ENCODE results near the gene USHBP1.
"Not testable (repeated sequence)": the region's sequence is repeated elsewhere in the genome, so short reads cannot be mapped to it uniquely, and the experiment has no call there.

USHBP1 gene

DNA sequence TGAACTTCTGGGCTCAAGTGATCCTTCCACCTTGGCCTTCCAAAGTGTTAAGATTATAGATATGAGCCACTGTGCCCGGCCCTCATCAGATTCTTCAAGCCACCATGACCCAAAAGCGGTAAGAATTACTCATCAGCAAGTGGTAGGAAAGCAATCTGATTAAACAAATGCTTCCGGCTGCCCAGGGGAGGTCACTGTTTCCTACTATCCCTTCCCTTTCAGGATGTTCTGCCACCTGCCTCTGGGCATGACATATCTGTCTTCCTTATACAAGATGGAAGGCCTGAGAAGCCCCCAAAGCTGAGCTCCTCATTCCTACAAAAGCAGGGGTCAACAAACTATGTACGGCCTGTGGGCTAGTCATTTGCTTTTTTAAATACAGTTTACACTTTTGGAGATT is 31.7 kb upstream of the USHBP1 start:
- no peak for DNase-seq (ENCODE audit: low read depth)

DNA sequence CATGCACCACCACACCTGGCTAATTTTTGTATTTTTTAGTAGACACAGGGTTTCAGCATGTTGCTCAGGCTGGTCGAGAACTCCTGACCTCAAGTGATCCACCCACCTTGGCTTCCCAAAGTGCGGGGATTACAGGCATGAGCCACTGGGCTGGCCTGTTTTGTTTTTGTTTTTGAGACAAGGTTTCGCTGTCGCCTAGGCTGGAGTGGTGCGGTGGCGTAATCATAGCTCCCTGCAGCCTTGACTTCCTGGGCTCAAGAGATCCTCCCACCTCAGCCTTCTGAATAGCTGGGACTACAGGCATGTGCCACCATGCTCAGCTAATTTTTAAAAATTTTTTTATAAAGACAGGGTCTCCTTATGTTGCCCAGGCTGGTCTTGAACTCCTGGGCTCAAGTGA is 31.0 kb upstream of the USHBP1 start:
- DNase-seq (ENCODE audit: low read depth) = not testable (repeated sequence)

DNA sequence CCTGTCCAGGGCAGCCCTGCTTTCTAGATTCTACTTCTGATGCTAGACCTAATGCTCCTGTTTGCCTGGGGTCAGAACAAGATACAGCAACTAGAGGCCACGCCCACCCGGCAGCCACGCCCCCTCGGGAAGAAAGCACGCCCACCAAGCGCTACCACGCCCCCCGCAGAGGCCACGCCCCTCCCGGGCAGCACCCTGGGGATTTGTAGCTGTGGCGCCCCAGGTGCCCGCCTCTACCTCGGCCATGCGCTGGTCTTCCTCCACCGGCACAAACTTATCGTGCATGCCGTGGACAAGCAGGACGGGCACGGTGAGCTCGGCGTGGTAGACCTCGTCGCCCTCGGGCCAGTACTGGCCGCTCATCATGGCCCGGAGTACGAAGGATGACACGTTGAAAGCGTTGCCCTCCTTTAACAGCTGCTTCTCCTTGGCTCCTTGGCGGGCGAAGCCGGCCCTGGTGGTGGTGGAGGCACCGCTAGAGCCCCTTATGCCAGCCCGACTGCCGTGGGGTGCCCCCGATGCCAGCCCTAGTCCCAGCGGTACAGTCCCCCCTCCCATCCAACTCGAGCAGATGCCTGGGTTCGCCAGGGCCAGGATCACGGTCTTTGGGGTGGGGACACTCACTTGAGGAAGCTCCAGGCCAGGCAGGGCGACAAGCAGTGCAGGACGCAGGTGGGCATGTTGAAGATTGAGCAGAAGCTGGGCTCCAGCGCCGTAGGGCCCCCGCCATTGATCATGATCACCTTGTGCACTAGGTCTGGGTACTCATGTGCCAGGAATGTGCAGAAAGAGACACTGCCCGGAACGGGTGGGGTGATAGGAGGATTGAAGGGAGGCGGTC is 29.7 kb upstream of the USHBP1 start:
- peak; percentile 37 for DNase-seq (ENCODE audit: low read depth)

DNA sequence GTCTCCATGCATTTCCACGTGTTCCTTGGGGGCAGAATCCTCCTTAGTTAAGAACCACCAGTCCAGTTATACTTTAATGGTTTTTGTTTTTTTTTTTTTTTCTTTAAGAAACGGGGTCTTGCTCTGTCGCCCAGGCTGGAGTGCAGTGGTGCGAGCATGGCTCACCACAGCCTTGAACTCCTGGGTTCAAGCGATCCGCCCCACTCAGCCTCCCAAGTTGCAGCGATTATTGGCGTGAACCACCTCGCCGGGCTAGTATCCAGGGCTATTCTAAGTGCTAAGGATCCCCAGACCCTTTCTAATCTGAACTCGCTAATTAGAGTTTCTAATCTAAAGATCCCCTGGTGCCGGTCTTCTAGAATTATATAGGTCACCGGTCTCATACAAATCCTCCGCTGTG is 29.1 kb upstream of the USHBP1 start:
- no peak for DNase-seq (ENCODE audit: low read depth)

DNA sequence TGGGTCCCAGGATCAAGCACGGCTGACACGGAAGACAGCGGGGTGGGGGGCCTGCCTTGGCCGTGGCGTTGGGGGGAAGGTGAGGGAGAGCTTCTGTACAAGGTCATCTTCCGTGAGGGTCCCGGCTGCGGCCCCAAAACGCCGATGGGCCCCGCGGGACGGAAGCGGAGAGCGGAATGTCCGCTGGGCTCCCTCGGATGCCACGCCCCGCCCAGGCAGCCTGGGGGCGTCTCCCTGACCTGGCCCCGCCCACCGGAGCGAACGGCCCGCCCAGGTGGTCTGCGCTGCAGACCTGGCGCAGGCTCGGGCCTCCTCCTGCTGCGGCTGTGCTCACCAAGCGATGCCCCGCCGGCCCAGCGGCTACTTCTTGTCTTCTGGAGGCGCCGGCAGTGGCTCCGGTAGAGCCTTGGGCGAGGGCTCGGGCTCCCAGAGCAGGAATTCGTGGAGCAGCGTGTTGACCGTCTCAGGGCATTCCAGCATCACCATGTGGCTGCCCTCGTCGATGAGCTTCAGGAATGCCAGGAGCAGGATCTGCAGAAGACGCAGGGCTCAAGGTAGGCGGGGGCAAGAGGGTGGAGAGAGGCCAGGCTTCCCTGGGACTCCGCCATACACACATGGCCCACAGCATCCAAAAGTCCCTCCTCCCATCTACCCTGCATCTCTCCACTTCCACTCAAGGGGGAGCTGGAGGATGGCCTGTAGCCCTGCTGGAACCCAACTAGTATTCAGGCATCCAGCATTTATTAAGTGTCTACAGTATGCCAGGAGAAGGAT is 27.9 kb upstream of the USHBP1 start:
- peak; percentile 77 for DNase-seq (ENCODE audit: low read depth)

DNA sequence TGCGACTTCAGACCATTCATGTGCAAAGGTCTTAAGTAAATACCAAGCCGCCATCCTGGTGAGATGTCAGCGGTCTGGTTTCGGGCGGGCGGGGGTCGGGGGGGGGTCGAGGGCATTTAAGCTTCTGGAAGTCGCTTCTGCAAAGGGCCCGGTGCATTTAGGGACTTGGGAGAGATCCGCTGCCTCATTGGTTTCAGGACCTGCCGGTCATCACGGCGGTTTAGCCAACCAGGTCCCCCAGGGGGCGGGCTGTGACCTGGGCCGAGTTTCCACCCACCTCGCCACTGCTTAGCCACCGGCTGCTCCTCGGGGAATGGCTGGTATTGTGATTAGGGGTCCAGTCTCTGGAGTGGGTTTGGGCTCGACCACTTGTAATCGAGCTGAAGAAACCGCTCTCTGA is 24.9 kb upstream of the USHBP1 start:
- no peak for DNase-seq (ENCODE audit: low read depth)

DNA sequence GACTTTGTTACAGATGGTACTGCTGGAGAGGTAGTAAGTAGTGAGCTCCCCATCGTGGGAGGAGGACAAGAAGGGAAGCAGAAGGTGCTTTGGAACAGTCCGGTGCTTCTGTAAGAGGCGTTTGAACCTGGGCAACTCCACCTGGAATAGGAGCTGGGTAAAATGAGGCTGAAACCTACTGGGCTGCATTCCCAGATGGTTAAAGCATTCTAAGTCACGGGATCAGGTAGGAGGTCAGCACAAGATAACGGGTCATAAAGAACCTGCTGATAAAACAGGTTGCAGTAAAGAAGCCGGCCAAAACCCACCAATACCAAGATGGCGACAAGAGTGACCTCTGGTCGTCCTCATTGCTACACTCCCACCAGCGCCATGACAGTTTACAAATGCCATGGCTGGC is 22.2 kb upstream of the USHBP1 start:
- DNase-seq (ENCODE audit: low read depth) = no peak

DNA sequence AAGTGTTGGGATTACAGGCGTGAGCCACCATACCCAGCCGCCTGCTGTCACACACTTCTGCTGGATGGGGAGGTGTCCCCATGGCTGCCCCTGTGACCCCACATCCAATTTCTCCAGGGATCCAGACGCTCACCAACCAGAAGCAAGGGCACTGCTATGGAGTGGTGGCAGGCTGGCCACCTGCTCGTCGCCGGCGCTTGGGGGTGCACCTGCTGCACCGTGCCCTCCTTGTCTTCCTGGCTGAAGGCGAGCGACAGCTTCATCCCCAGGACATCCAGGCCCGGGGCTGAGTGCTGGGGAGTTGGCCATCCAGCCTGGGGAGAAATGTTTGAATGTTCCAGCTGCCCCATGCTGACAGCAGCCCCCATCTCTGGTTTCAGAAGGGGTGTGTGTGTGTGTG is 21.7 kb upstream of the USHBP1 start:
- DNase-seq (ENCODE audit: low read depth) = no peak

DNA sequence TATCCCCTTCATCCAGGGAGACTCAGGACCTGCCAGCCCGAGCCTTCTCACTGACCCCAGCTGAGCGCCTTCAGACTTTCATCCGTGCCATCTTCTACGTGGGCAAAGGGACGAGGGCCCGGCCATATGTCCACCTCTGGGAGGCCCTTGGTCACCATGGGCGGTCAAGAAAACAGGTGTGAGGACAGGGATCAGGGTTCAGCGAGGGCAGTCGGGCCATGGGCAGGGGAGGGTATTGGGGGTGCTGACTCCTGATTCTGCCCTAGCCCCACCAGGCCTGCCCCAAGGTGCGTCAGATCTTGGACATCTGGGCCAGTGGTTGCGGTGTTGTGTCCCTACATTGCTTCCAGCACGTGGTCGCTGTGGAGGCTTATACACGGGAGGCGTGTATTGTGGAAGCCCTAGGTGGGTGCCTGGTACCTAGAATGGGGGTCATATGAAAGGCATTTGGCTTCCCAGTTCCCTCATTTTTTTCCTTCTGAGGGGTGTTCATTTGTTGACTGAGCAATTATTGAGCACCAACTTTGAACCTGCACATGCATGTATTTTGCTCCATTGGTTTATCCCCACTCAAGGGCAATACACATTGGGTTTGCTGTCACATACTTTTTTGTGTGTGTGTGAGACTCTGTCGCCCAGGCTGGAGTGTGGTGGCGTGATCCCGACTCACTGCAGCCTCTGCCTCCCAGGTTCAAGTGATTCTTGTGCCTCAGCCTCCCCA is 21.0 kb upstream of the USHBP1 start:
- DNase-seq (ENCODE audit: low read depth) = no peak

DNA sequence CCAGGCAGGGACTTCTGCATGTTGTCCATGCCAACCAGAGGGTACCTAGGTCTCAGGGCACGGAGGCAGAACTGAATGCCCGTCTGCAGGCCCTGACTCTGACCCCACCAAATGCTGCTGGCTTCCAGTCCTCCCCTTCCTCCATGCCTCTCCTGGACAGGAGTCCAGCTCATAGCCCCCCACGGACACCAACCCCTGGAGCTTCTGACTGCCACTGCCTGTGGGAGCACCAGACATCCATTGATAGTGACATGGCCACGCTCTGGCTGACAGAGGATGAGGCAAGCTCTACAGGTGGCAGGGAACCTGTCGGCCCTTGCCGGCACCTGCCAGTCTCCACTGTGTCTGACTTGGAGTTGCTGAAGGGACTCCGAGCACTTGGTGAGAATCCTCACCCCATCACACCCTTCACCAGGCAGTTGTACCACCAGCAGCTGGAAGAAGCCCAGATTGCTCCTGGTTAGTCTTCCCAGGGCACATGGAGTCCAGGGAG is 19.0 kb upstream of the USHBP1 start:
- no peak for DNase-seq (ENCODE audit: low read depth)

DNA sequence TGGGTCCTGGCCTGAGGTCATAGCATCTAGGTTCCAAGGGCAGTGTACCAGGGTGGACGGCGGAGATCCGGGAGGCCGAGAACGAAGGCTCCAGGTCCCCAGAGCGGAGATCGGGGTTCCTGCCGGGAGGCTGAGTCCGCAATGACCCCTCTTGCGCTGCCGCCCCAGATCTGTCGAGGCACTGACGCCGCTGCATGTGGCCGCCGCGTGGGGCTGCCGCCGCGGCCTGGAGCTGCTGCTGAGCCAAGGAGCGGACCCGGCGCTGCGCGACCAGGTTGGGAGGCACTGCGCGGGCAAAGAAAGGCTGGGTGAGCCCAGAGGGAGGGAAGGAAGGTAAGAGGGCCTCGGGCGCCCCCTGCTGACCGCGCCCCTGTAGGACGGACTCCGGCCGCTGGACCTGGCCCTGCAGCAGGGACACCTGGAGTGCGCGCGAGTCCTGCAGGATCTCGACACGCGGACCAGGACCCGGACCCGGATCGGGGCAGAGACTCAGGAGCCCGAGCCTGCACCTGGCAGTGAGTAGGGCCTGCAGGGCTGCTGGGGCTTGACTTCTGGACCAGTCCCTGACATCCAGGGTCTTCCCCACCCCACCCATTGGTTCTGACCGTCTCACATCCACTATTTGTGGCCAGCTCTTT is 18.1 kb upstream of the USHBP1 start:
- DNase-seq (ENCODE audit: low read depth) = peak; percentile 64

DNA sequence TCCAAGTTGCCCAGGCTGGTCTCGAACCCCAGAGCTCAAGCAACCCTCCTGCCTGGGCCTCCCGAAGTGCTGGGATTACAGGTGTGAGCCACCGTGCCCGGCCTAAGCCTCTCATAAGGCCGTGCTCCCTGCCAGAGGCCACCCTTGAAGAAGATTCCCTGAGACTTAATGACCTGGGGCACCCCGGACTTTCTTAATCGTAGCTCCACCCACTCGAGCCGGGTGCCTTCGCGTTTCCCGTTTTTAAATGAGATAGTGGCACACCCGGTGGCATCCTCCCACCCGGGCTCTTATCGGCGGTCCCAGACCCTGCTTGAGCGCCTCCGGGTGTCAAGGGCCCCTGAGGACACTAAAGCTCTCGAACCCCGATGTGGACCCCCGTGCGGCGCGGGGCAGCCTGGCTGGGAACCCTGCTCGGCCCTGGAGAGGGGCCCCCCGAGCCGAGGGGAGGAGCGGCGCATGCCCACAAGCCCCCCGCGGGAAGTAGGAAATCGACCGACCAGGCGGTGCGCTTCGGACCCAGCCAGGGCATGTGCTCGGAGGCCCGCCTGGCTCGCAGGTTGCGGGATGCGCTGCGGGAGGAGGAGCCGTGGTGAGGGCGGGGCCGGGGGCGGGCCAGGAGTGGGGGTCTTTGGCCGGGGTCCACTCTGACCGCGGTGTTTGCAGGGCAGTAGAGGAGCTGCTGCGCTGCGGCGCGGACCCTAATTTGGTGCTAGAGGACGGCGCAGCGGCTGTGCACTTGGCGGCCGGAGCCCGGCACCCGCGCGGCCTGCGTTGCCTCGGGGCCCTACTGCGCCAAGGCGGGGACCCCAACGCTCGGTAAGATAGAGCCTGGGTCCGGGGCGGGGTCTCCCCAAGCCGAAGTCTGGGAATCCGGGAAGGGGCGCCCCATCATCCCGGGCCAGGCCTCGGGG is 17.1 kb upstream of the USHBP1 start, which contains the start of gene ANKLE1:
TSS of gene ANKLE1 (plus strand) at position 511 of the 914 bp plus-strand sequence. CDS start at position 531, 20 bp downstream.
- DNase-seq (ENCODE audit: low read depth) = peak; percentile 33

DNA sequence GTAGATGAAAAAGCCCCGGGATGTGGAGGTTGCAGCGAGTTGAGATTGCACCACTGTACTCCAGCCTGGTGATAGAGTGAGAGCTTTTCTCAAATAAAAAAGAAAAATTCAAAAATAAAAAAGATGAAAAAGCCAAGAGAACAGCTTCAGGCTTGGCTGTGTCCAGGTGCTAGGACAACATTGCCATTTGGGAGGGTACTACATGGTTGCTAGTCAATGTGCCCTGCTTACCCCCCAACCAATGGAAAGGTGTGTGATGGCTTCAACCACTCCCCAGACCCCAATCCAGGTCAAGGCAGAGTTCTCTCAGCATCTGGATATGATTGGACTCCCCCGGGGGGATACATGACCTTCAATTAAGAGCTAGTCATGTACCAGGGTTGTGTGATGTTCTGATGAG is 14.9 kb upstream of the USHBP1 start:
- no peak for DNase-seq (ENCODE audit: low read depth)

DNA sequence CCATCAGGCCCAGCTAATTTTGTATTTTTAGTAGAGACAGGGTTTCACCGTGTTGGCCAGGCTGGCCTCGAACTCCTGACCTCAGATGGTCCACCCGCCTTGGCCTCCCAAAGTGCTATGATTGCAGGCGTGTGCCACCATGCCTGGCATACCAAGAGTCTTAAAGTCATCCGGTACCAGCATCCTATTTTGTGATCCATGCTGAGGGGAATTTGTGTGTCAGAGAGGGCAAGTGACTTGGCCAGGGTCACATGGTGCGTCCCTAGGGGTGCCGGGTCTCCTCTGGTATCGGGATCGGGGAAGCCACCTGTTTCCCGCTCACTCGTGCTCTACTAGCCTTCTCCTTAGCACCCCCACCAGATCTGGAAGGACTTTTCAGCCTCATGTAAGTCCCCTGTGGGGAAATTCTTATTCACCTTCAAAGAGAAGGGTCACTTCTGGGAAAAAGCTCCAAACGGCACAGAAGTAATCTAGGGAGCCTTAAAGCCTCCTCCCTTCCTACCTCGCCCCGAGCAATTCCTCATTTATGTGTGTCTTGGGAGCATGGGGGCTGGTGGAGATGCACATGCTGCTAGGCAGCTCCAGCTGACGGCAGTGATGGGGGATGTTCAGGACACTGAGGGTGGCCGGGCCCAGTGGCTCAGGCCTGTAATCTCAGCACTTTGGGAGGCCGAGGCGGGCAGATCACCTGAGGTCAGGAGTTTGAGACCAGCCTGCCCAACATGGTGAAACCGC is 11.1 kb upstream of the USHBP1 start:
- DNase-seq (ENCODE audit: low read depth) = no peak

DNA sequence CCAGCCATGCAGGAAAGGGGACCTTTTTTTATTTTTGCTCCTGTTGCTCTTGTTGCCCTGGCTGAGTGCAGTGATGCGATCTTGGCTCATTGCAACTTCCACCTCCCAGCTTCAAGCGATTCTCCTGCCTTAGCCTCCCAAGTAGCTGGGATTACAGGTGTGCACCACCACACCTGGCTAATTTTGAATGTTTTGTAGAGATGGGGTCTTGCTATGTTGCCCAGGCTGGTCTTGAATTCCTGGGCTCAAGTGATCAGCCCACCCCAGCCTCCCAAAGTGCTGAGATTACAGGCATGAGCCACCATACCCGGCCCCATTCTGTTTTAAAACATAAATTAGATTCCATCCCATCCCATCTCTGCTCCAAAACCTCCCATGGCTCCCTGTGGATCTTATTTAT is 10.3 kb upstream of the USHBP1 start:
- DNase-seq (ENCODE audit: low read depth) = not testable (repeated sequence)

DNA sequence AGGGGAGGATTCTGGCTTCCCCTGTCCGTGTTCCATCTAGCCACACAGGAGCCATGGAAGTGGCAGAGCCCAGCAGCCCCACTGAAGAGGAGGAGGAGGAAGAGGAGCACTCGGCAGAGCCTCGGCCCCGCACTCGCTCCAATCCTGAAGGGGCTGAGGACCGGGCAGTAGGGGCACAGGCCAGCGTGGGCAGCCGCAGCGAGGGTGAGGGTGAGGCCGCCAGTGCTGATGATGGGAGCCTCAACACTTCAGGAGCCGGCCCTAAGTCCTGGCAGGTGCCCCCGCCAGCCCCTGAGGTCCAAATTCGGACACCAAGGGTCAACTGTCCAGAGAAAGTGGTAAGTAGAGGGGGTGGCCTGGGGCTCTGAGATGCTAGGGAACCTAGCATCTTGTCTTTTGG is 4.2 kb upstream of the USHBP1 start:
- DNase-seq (ENCODE audit: low read depth) = no peak

DNA sequence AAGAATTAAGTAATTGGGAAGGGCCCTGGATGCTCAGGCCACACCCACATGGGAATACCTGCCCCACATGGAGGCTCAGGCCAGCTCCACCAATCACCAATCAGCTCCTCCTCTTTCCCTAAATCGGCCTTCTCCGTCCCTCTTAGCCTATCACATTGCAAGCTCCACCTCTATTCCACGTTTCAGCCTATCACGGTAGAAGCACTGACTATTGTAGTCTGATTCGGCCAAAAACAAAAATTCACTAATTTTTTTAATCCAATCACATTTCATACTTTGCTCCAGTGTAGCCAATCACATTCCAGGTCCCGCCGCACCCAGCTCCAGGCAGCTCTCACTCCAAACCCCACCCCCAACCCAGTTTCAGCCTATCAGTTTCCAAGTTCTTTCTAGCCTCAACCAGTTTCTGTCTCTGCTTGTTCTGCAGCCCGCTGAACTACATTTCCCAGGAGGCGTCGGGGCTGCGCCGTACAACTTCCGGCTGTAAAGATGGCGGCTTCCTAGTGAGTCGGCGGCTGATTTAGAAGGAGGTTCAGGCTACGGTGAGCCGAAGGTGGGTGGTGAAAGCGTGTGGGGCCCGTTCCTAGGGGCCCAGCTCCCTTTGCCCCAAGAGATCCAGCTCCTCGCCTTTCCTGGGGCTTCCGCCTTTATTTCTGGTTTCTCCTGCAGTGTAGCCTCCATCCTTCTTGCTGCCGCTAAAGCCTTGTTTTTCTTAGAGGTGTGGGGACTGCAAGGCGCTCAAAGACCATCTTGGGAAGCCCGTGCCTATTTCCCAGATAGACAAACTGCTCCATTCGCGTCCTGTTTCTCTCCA is 2.6 kb upstream of the USHBP1 start, which contains the start of gene BABAM1:
TSS of gene BABAM1 (plus strand) at position 469 of the 814 bp plus-strand sequence. CDS start 1,364 bp downstream, outside the sequence.
- peak; percentile 69 for DNase-seq (ENCODE audit: low read depth)

DNA sequence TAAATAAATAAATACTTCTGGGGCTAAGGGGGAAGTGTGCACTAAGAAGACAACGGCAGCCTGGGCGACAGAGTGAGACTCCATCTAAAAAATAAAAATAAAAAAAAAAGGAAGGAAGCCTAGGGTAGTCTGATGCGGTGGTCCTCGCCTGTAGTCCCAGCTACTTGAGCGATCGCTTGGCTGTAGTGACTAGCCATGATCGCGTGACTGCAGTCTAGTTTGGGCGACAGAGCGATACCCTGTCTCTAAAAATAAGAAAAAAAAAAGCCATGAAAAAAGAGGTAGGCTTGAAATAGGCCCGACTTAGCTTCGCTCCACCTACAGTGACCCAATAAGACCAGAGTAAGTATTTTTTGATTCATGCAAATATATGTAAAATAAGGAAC is 2.0 kb upstream of the USHBP1 start:
- DNase-seq (ENCODE audit: low read depth) = no peak

DNA sequence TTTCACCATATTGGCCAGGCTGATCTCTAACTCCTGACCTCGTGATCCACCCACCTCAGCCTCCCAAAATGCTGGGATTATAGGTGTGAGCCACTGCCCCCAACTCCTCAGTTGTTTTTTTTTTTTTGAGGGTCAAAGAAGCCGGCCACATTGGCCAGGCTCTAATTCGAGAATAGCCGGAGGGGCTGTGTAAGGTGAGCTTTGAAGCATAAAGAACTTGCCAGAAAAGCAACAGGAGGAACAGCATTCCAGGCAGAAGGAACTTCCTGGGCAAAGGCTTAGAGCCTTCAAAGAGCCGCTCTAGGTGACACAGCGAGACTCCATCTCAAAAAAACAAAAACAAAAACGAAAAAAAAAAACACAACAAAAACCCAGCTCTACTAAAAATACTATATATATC is 1.5 kb upstream of the USHBP1 start:
- DNase-seq (ENCODE audit: low read depth) = no peak

Measured in stimulated activated CD8-positive, alpha-beta memory T cell treated with anti-CD3 and anti-CD28 coated beads, Interleukin-15, amount 100 ng/mL, for 24 hours (primary cell).